Endothelial cell of umbilical vein (primary cell): Measurements from ENCODE around the gene GALNT11. TPM values are rescaled to one million over a fixed set of nuclear protein-coding genes. Genes with fewer than 3 reads are reported as not detected.

Source experiments
- BruUV-seq: library from RNA; stranded (reverse); fragments of 400-500 nt; replicated peaks from 2 replicates; lab custom pipeline; 2021; lab: Mats Ljungman, UMichigan
- CTCF ChIA-PET: fragments of 300-600, 350-600 bp; sonication (Branson Sonifier 250); formaldehyde crosslinking; loops from one replicate; lab custom pipeline; 2021; ENCODE audit warnings: antibody characterized with exemption, inconsistent platforms; lab: Charles Lee
- POLR2A ChIA-PET: fragments of 300-600, 350-600 bp; sonication (Branson Sonifier 250); formaldehyde crosslinking; loops from one replicate; lab custom pipeline; 2021; ENCODE audit warnings: antibody characterized with exemption, inconsistent platforms; lab: Charles Lee
- DNase-seq: peaks from one replicate; pipeline ENCODE4 v3.0.0-alpha.2; 2011; ENCODE audit warnings: low read depth, low spot score
- FAIRE-seq: peaks from 2 replicates; lab custom pipeline; 2011; peaks lifted over from hg19 to GRCh38; lab: Jason Lieb, UNC
- H2AFZ ChIP-seq: 2 replicates; pipeline ENCODE4 v1.6.0; 2012; ENCODE audit warnings: low read depth, low read length, control low read depth, inconsistent platforms
- H3K27ac ChIP-seq: 2 replicates; pipeline ENCODE4 v1.5.1; 2011; ENCODE audit warnings: low read depth, mild to moderate bottlenecking, control low read depth, low read length, moderate library complexity; ENCODE audit not compliant: insufficient read depth
- H3K27me3 ChIP-seq, 2 experiments: 2 replicates each; pipeline versions ENCODE4 v1.6.0 to v1.6.1; 2011; ENCODE audit warnings: low read length in 2 of 2, mixed read lengths in 1 of 2; ENCODE audit not compliant: control insufficient read depth in 2 of 2, insufficient read depth in 2 of 2
- H3K36me3 ChIP-seq, 2 experiments: 2 replicates in 1 of 2; 3 replicates in 1 of 2; pipeline ENCODE4 v1.5.1; 2011; ENCODE audit warnings: low read length in 2 of 2, mild to moderate bottlenecking in 1 of 2, moderate library complexity in 1 of 2; ENCODE audit not compliant: control insufficient read depth in 2 of 2, insufficient read depth in 2 of 2; ENCODE audit errors: extremely low read depth in 1 of 2
- H3K4me1 ChIP-seq: 3 replicates; pipeline ENCODE4 v1.5.1; 2011; ENCODE audit warnings: mild to moderate bottlenecking, low read length; ENCODE audit not compliant: control insufficient read depth, insufficient read depth; ENCODE audit errors: extremely low read depth
- H3K4me2 ChIP-seq: 2 replicates; pipeline ENCODE4 v1.6.1; 2011; ENCODE audit warnings: low read length, control low read depth, mixed read lengths; ENCODE audit not compliant: insufficient read depth
- H3K4me3 ChIP-seq, 3 experiments: fragments of 200-600 bp in 1 of 3; sonication (generic), shearing (Covaris generic) in 1 of 3; replicated peaks in 1 of 3; 2 replicates each; pipeline ENCODE4 v1.5.1; 2011 to 2016; ENCODE audit warnings: control low read depth in 3 of 3, low read length in 3 of 3, mild to moderate bottlenecking in 2 of 3, inconsistent platforms in 1 of 3, low read depth in 1 of 3, moderate library complexity in 1 of 3; ENCODE audit not compliant: insufficient read depth in 1 of 3
- H3K79me2 ChIP-seq: 2 replicates; pipeline ENCODE4 v1.6.0; 2012; ENCODE audit warnings: low read length, inconsistent platforms; ENCODE audit not compliant: control insufficient read depth, insufficient read depth
- H3K9ac ChIP-seq: replicated peaks from 2 replicates; pipeline ENCODE3; 2011; ENCODE audit warnings: low read length, control low read depth; ENCODE audit not compliant: insufficient read depth; ENCODE audit errors: extremely low read depth
- H3K9me1 ChIP-seq: replicated peaks from 3 replicates; pipeline ENCODE4 v1.6.0; 2011; ENCODE audit warnings: mild to moderate bottlenecking, low read length; ENCODE audit not compliant: control insufficient read depth, insufficient read depth; ENCODE audit errors: extremely low read depth
- H3K9me3 ChIP-seq: replicated peaks from 2 replicates; pipeline ENCODE4 v1.5.1; 2012; ENCODE audit warnings: low read length, inconsistent platforms; ENCODE audit not compliant: control insufficient read depth, insufficient read depth
- H4K20me1 ChIP-seq: replicated peaks from 2 replicates; pipeline ENCODE3; 2011; ENCODE audit warnings: mild to moderate bottlenecking, low read length; ENCODE audit not compliant: control insufficient read depth, insufficient read depth; ENCODE audit errors: extremely low read depth
- EZH2 ChIP-seq: IDR thresholded peaks from 2 replicates; pipeline ENCODE4 v1.6.1; 2012; ENCODE audit warnings: borderline replicate concordance, low read depth, mild to moderate bottlenecking, moderate library complexity, low read length, inconsistent platforms; ENCODE audit not compliant: severe bottlenecking
- FOS ChIP-seq: IDR thresholded peaks from 2 replicates; pipeline ENCODE4 v1.6.1; 2011; ENCODE audit warnings: mild to moderate bottlenecking, low read length, moderate library complexity, borderline replicate concordance; ENCODE audit not compliant: insufficient read depth
- GATA2 ChIP-seq: IDR thresholded peaks from 2 replicates; pipeline ENCODE4 v1.7.0; 2011; ENCODE audit warnings: low read depth, mild to moderate bottlenecking, moderate library complexity, mixed read lengths, low read length; ENCODE audit not compliant: insufficient read length, insufficient read depth
- JUN ChIP-seq: IDR thresholded peaks from 2 replicates; pipeline ENCODE4 v1.6.1; 2011; ENCODE audit warnings: borderline replicate concordance, low read depth; ENCODE audit not compliant: insufficient read length, insufficient read depth
- MYC ChIP-seq: IDR thresholded peaks from one replicate; pipeline ENCODE4 v1.6.1; 2011; ENCODE audit warnings: mild to moderate bottlenecking, low read depth, low read length
- POLR2A ChIP-seq: IDR thresholded peaks from 2 replicates; pipeline ENCODE4 v1.6.1; 2012; ENCODE audit warnings: low read depth, mild to moderate bottlenecking, control low read depth, low read length
- POLR2AphosphoS5 ChIP-seq: IDR thresholded peaks from 2 replicates; pipeline ENCODE4 v1.6.1; 2012; ENCODE audit warnings: low read depth, mild to moderate bottlenecking, control low read depth, low read length, moderate library complexity; ENCODE audit not compliant: insufficient read depth
- dilution Hi-C: fragments of 300-500 bp; cut with MboI; formaldehyde crosslinking; loops from one replicate; pipeline ENCODE4 v1.15.0; 2019; ENCODE audit warnings: low sequenced_read_pairs; ENCODE audit not compliant: extremely low pct_ligation_motif_present
- intact Hi-C: fragments of 100-400 bp; cut with micrococcal nuclease; formaldehyde crosslinking; loops from one replicate; pipeline ENCODE4 v1.10.0; 2022
- polyA plus RNA-seq, 4 experiments: library from polyadenylated mRNA; depleted of rRNA in 3 of 4; stranded (reverse) in 3 of 4; unstranded in 1 of 4; fragments of >200 nt; gene quantifications; 2 replicates each; pipeline versions ENCODE4 v1.2.1 to v1.2.3, GENCODE V29; 2011 to 2012; ENCODE audit warnings: missing spikeins in 1 of 4
- total RNA-seq: library from RNA; stranded (reverse); gene quantifications from 2 replicates; pipeline ENCODE4 v1.2.3, GENCODE V29; 2021
- TF ChIP-seq, protein P1 (sequence below): IDR thresholded peaks from 2 replicates; pipeline ENCODE4 v1.6.1; 2011; ENCODE audit not compliant: insufficient read depth, insufficient read length
- TF ChIP-seq, protein P2 (sequence below), 2 donors: IDR thresholded peaks; 1 replicate in 1 of 2; 2 replicates in 1 of 2; pipeline ENCODE4 v1.5.1; 2011; ENCODE audit warnings: low read length in 2 of 2, mild to moderate bottlenecking in 2 of 2, moderate library complexity in 2 of 2, control low read depth in 1 of 2, inconsistent platforms in 1 of 2, low read depth in 1 of 2; ENCODE audit not compliant: insufficient read depth in 1 of 2; ENCODE audit errors: extremely low read depth in 1 of 2

The GALNT11 gene
- total and polyA plus RNA-seq, 2 donors (not counting 3 experiments of a cell fraction or from before 2014, with no cell fraction given), result 27.7 to 36.5 TPM

DNA sequence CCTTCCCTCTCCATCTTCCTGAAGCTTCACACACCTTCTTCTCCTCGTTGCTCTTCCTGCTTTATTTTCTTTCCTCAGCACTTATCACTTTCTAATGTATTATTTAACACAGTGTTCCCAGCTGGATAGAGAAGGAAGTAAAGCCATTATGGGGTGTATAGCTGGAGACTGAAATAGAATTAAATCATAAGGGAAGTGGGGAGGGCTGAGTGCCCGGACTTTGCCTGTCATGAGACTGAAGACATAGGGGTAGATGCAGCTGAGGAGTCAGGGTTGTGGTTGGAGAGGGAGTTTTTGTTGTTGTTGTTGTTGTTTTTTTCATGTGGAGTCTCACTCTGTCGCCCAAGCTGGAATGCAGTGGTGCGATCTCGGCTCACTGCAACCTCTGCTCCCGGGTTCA lies 65.3 kb downstream of the GALNT11 start:
- DNase-seq (no peak), FAIRE-seq (no peak)
- ChIA-PET CTCF (interaction anchor here (1.6 kb wide), 1 partner anchor 11 kb away, joined by 6 read pairs; no protein-coding TSS in a partner anchor), POLR2A (no interaction called here)
- Histone ChIP-seq H3K27me3 (no peaks in the 10 kb centered on the region), H3K36me3 (no peaks in the 10 kb centered on the region), H3K79me2 (no peaks in the 10 kb centered on the region), H3K9me3 (no peaks in the 10 kb centered on the region), H4K20me1 (no peaks in the 10 kb centered on the region), H3K9me1 (no peaks in the 10 kb centered on the region), H3K4me3 (no peak overlapping the region), H3K4me2 (no peak overlapping the region), H3K4me1 (no peaks in the 10 kb centered on the region), H3K9ac (no peak overlapping the region), H3K27ac (no peak overlapping the region), H2AFZ (no peak overlapping the region)
- intact Hi-C loops, result no loop called here
- no TSS peak for BruUV-seq
- TF ChIP-seq GATA2 (no peak), POLR2A (no peak), POLR2AphosphoS5 (no peak), MYC (no peak), EZH2 (no peak), FOS (no peak), JUN (no peak)
- TF ChIP-seq, protein P1, sequence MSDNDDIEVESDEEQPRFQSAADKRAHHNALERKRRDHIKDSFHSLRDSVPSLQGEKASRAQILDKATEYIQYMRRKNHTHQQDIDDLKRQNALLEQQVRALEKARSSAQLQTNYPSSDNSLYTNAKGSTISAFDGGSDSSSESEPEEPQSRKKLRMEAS, result no peak
- TF ChIP-seq, protein P2, sequence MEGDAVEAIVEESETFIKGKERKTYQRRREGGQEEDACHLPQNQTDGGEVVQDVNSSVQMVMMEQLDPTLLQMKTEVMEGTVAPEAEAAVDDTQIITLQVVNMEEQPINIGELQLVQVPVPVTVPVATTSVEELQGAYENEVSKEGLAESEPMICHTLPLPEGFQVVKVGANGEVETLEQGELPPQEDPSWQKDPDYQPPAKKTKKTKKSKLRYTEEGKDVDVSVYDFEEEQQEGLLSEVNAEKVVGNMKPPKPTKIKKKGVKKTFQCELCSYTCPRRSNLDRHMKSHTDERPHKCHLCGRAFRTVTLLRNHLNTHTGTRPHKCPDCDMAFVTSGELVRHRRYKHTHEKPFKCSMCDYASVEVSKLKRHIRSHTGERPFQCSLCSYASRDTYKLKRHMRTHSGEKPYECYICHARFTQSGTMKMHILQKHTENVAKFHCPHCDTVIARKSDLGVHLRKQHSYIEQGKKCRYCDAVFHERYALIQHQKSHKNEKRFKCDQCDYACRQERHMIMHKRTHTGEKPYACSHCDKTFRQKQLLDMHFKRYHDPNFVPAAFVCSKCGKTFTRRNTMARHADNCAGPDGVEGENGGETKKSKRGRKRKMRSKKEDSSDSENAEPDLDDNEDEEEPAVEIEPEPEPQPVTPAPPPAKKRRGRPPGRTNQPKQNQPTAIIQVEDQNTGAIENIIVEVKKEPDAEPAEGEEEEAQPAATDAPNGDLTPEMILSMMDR (IDR thresholded peaks at IDR 0.05; ENCODE audit: extremely low read depth in 1 of 2, insufficient read depth in 1 of 2, low read depth in 1 of 2, low read length in 2 of 2), result no peak
- dilution Hi-C loops, result no loop called here
